ENCODE measurements around the gene KHDC4. TPM values are rescaled to one million over a fixed set of nuclear protein-coding genes. Genes with fewer than 3 reads are reported as not detected.

Gene KHDC4
- total and polyA plus RNA-seq, 2 donors (not counting 1 experiment from before 2014, with no cell fraction given), result 24.6 to 25.4 TPM

DNA sequence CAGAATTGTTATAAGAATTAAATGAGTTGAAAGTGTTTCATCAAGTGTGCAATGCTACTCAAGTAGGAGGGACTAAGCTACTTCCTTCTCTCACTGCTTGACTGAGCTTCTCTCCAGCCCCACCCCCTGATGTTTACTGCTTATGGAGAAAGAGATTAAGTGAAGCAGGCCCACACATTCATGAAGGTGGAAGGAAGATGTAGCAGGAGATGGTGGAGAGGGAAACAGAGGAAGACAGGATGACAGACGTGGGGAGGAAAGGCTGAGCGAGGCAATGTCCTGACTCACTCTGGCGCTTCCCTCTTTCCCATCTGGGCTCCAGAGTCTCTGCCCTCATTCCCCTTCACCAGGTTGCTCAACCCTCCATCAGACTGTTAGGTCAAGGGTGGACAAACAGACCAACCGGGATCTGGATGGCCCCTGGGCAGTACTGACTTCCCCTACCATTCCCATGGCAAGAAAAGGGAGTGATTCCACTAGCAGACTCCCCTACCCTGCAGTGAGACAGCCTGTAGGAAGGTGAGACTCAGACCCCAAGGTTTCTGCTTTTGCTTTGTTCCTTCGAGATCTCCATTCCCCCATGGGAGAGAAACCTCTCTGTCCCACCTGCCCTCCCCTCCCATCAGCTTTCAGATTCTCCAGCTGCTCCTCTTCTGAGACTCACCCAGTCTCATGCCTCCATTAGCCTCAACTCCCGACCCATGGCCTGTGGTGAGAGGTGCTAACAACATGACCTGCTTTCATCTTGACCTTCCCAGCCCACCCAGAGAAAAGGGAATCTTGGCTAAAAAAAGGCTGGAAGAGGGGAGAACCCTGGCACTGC lies 47.3 kb upstream of the KHDC4 start:
- peak; percentile 78 to 90 for DNase-seq (ENCODE audit: low read depth in 2 of 2)
- TF ChIP-seq, protein P1, sequence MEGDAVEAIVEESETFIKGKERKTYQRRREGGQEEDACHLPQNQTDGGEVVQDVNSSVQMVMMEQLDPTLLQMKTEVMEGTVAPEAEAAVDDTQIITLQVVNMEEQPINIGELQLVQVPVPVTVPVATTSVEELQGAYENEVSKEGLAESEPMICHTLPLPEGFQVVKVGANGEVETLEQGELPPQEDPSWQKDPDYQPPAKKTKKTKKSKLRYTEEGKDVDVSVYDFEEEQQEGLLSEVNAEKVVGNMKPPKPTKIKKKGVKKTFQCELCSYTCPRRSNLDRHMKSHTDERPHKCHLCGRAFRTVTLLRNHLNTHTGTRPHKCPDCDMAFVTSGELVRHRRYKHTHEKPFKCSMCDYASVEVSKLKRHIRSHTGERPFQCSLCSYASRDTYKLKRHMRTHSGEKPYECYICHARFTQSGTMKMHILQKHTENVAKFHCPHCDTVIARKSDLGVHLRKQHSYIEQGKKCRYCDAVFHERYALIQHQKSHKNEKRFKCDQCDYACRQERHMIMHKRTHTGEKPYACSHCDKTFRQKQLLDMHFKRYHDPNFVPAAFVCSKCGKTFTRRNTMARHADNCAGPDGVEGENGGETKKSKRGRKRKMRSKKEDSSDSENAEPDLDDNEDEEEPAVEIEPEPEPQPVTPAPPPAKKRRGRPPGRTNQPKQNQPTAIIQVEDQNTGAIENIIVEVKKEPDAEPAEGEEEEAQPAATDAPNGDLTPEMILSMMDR (conservative IDR thresholded peaks at IDR 0.05 in 1 of 2, IDR thresholded peaks at IDR 0.05 in 1 of 2; ENCODE audit: low read depth in 1 of 2, low read length in 2 of 2), result no peak
- no peak for TF ChIP-seq EZH2 (IDR thresholded peaks at IDR 0.05; ENCODE audit: low read length, missing control alignments)

DNA sequence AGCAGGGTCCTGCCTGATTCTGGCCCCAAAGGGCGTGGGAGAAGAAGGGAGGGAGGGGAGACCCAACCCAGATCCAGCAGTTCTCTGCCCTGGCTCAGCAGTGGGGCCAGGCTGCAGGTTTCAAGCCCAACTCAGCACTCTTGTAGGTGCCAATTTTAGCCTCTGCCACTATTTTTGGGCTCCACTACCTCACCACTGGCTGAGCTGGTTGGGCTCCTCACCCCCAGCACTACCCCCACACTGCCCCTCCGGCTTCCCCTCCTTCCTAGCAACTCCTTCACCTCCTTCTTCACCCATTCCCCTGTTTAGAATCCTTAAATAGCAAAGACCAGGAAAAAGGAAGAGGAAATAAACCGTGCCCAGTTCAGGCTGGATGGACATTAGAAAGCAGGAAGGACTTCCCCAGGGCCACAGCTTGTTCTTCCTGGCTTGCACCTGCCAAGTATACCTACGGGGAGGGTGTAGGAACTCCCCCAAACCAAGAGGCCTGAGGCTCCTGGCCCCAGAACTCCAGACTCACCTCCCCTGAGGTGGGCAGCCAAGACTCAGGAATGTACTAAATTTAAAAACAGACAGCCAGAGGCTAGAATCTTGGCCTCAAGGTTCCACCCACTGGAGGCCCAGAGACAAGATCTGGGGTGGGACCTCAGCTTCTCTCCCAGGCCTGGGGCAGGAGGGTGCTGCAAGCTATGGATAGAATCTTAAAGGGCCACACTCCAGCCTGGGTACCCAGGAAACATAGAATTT lies 45.6 kb upstream of the KHDC4 start:
- TF ChIP-seq, protein P1 (conservative IDR thresholded peaks at IDR 0.05 in 1 of 2, IDR thresholded peaks at IDR 0.05 in 1 of 2; ENCODE audit: low read depth in 1 of 2, low read length in 2 of 2), result no peak
- no peak for TF ChIP-seq EZH2 (IDR thresholded peaks at IDR 0.05; ENCODE audit: low read length, missing control alignments)
- H3K36me3 ChIP-seq (ENCODE audit: control insufficient read depth, insufficient read depth, low read length), result no peaks in the 10 kb centered on the region
- H3K9me3 ChIP-seq (ENCODE audit: control insufficient read depth, insufficient read depth, low read depth, low read length), result no peaks in the 10 kb centered on the region
- no peak overlapping the region for H2AFZ ChIP-seq (ENCODE audit: low read length)
- H4K20me1 ChIP-seq (ENCODE audit: control insufficient read depth, extremely low read depth, insufficient read depth, low read length), result no peaks in the 10 kb centered on the region
- no peaks in the 10 kb centered on the region for H3K27me3 ChIP-seq (ENCODE audit: control insufficient read depth, insufficient read depth, low read length)
- no peak for DNase-seq (ENCODE audit: low read depth in 2 of 2)
- H3K27ac ChIP-seq (ENCODE audit: insufficient read depth, low read length), result peak overlapping the region; percentile 87
- H3K4me1 ChIP-seq (ENCODE audit: control insufficient read depth, extremely low read depth, insufficient read depth, low read length), result peaks cover 38% of the 10 kb centered on the region
- peak overlapping the region; percentile 96 for H3K4me2 ChIP-seq (ENCODE audit: extremely low read depth, insufficient read depth, low read length)
- peak overlapping the region; percentile 76 for H3K9ac ChIP-seq (ENCODE audit: insufficient read depth, low read length)
- peak overlapping the region; percentile 67 to 90 (median 80) for H3K4me3 ChIP-seq (replicated peaks in 1 of 4; ENCODE audit: control extremely low read depth in 1 of 4, insufficient read depth in 1 of 4, low read depth in 3 of 4, low read length in 4 of 4)
- H3K79me2 ChIP-seq (ENCODE audit: control insufficient read depth, insufficient read depth, low read length), result peaks cover 71% of the 10 kb centered on the region

More for the DNA sequence above, 47.3 kb upstream of the KHDC4 start:
- Histone ChIP-seq H3K9ac (ENCODE audit: insufficient read depth, low read length) (peak overlapping the region; percentile 10), H2AFZ (ENCODE audit: low read length) (no peak overlapping the region), H3K4me2 (ENCODE audit: extremely low read depth, insufficient read depth, low read length) (peak overlapping the region; percentile 96), H3K4me1 (ENCODE audit: control insufficient read depth, extremely low read depth, insufficient read depth, low read length) (peaks cover 33% of the 10 kb centered on the region), H3K36me3 (ENCODE audit: control insufficient read depth, insufficient read depth, low read length) (no peaks in the 10 kb centered on the region), H3K4me3 (replicated peaks in 1 of 4; ENCODE audit: control extremely low read depth in 1 of 4, insufficient read depth in 1 of 4, low read depth in 3 of 4, low read length in 4 of 4) (peak overlapping the region; percentile 1 to 90 (median 61)), H3K79me2 (ENCODE audit: control insufficient read depth, insufficient read depth, low read length) (peaks cover 54% of the 10 kb centered on the region), H3K9me3 (ENCODE audit: control insufficient read depth, insufficient read depth, low read depth, low read length) (no peaks in the 10 kb centered on the region), H4K20me1 (ENCODE audit: control insufficient read depth, extremely low read depth, insufficient read depth, low read length) (no peaks in the 10 kb centered on the region), H3K27ac (ENCODE audit: insufficient read depth, low read length) (peak overlapping the region; percentile 87), H3K27me3 (ENCODE audit: control insufficient read depth, insufficient read depth, low read length) (no peaks in the 10 kb centered on the region)

DNA sequence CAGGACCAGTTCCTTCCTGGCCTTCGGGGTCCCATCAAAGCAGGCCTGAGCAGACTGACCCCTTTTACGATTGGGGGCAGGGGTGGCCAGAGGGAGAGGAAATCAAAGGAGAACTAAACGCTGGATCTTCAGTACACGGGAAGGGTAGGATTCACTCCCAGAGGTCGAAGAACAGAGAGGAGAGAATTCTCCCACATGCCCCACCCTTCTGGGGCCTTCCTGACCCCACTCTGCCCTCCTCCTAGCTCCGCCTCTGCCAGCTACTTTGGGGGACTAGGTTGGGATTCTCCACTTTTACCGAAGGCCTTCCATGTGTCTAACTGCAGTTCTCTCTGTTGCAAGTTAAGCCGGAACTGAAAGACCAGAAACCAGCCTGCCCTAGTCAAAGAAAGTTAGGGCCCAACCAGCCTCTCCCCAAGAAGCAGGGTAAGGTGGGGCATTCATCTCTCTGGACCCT lies 44.8 kb upstream of the KHDC4 start:
- Histone ChIP-seq H3K4me3 (replicated peaks in 1 of 4; ENCODE audit: control extremely low read depth in 1 of 4, insufficient read depth in 1 of 4, low read depth in 3 of 4, low read length in 4 of 4) (peak overlapping the region; percentile 67 to 90 (median 80)), H3K4me2 (ENCODE audit: extremely low read depth, insufficient read depth, low read length) (peak overlapping the region; percentile 96), H3K79me2 (ENCODE audit: control insufficient read depth, insufficient read depth, low read length) (peaks cover 79% of the 10 kb centered on the region), H3K27me3 (ENCODE audit: control insufficient read depth, insufficient read depth, low read length) (no peaks in the 10 kb centered on the region), H3K4me1 (ENCODE audit: control insufficient read depth, extremely low read depth, insufficient read depth, low read length) (peaks cover 45% of the 10 kb centered on the region), H3K27ac (ENCODE audit: insufficient read depth, low read length) (peak overlapping the region; percentile 87), H2AFZ (ENCODE audit: low read length) (no peak overlapping the region), H3K36me3 (ENCODE audit: control insufficient read depth, insufficient read depth, low read length) (peaks cover 1% of the 10 kb centered on the region), H4K20me1 (ENCODE audit: control insufficient read depth, extremely low read depth, insufficient read depth, low read length) (no peaks in the 10 kb centered on the region), H3K9ac (ENCODE audit: insufficient read depth, low read length) (peak overlapping the region; percentile 76), H3K9me3 (ENCODE audit: control insufficient read depth, insufficient read depth, low read depth, low read length) (no peaks in the 10 kb centered on the region)
- TF ChIP-seq, protein P1 (conservative IDR thresholded peaks at IDR 0.05 in 1 of 2, IDR thresholded peaks at IDR 0.05 in 1 of 2; ENCODE audit: low read depth in 1 of 2, low read length in 2 of 2), result no peak
- TF ChIP-seq EZH2 (IDR thresholded peaks at IDR 0.05; ENCODE audit: low read length, missing control alignments), result no peak
- peak in 1 of 2 donors; percentile 54 for DNase-seq (ENCODE audit: low read depth in 2 of 2)
